ENCODE data around the gene TRIP10. TPM values are rescaled to one million over a fixed set of nuclear protein-coding genes. Genes with fewer than 3 reads are reported as not detected.
A peak's percentile ranks its signal among the peaks of the same experiment; 100 is the strongest.

Gene TRIP10
- total RNA-seq, 1 donor, result 36.2 TPM

- Histone ChIP-seq H3K79me2 (ENCODE audit: insufficient read depth, low read length) (no peaks in the 10 kb centered on the region), H3K27ac (ENCODE audit: low read depth, low read length) (no peak overlapping the region), H3K36me3 (ENCODE audit: insufficient read depth, low read length) (no peaks in the 10 kb centered on the region), H3K4me2 (ENCODE audit: insufficient read depth, low read length) (no peak overlapping the region), H2AFZ (ENCODE audit: low read length) (no peak overlapping the region), H3K27me3 (ENCODE audit: insufficient read depth, low read length) (peaks cover 11% of the 10 kb centered on the region), H3K4me1 (ENCODE audit: insufficient read depth, low read length) (no peaks in the 10 kb centered on the region), H3K9me3 (ENCODE audit: low read depth, low read length) (no peaks in the 10 kb centered on the region), H4K20me1 (ENCODE audit: insufficient read depth, low read length) (no peaks in the 10 kb centered on the region), H3K4me3 (ENCODE audit: insufficient read depth, low read length) (no peak overlapping the region)
- peak; percentile 62 for DNase-seq (ENCODE audit: insufficient read length, low spot score, missing footprints)
- TF ChIP-seq, protein P1, sequence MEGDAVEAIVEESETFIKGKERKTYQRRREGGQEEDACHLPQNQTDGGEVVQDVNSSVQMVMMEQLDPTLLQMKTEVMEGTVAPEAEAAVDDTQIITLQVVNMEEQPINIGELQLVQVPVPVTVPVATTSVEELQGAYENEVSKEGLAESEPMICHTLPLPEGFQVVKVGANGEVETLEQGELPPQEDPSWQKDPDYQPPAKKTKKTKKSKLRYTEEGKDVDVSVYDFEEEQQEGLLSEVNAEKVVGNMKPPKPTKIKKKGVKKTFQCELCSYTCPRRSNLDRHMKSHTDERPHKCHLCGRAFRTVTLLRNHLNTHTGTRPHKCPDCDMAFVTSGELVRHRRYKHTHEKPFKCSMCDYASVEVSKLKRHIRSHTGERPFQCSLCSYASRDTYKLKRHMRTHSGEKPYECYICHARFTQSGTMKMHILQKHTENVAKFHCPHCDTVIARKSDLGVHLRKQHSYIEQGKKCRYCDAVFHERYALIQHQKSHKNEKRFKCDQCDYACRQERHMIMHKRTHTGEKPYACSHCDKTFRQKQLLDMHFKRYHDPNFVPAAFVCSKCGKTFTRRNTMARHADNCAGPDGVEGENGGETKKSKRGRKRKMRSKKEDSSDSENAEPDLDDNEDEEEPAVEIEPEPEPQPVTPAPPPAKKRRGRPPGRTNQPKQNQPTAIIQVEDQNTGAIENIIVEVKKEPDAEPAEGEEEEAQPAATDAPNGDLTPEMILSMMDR (IDR thresholded peaks at IDR 0.05; ENCODE audit: extremely low read depth, low read depth, low read length), result no peak
Measured at GRCh38 chr19:6705931-6706632, 33.4 kb upstream of the TRIP10 start.

- TF ChIP-seq, protein P1 (IDR thresholded peaks at IDR 0.05; ENCODE audit: extremely low read depth, low read depth, low read length), result no peak
- peaks cover 15% of the 10 kb centered on the region for H3K27me3 ChIP-seq (ENCODE audit: insufficient read depth, low read length)
Measured at GRCh38 chr19:6706633-6706958, 32.9 kb upstream of the TRIP10 start.

DNA sequence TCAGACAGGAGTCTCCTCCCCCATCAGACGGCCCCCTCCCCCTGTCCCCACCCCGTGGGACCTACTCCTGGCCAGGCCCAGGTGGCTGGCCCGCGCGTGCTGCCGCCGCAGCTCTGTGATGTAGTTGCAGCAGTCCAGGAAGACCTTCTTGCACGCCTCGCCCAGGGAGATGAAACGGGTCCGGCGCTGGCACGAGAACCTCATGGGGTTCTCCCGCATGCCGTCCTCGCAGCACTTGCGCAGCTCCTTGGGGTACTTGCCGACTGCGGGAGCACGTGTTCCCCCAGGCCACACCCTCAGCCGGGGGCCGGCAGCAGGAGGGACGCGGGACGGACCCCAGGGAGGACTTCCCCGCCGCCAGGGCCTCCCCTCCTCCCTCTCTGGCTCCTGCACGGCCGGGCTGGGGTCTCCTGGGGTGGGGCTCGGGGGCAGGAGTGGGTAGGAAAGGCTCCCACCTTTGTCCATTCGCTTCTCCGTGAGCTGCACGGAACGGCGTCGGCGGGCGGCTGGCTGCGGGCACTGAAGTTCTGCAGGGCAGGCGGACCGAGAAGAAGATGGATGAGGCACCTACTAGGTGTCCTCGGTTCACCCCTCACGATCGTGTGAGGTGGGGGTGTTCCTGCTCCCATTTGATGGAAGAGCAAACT, 32.3 kb upstream of the TRIP10 start:
- no peak overlapping the region for H3K4me3 ChIP-seq (ENCODE audit: insufficient read depth, low read length)
- no peaks in the 10 kb centered on the region for H4K20me1 ChIP-seq (ENCODE audit: insufficient read depth, low read length)
- no peak overlapping the region for H3K4me2 ChIP-seq (ENCODE audit: insufficient read depth, low read length)
- H3K36me3 ChIP-seq (ENCODE audit: insufficient read depth, low read length), result no peaks in the 10 kb centered on the region
- DNase-seq (ENCODE audit: insufficient read length, low spot score, missing footprints), result peak; percentile 78
- no peak overlapping the region for H2AFZ ChIP-seq (ENCODE audit: low read length)
- no peak overlapping the region for H3K27ac ChIP-seq (ENCODE audit: low read depth, low read length)
- no peaks in the 10 kb centered on the region for H3K4me1 ChIP-seq (ENCODE audit: insufficient read depth, low read length)
- TF ChIP-seq, protein P1 (IDR thresholded peaks at IDR 0.05; ENCODE audit: extremely low read depth, low read depth, low read length), result no peak
- H3K79me2 ChIP-seq (ENCODE audit: insufficient read depth, low read length), result no peaks in the 10 kb centered on the region
- peaks cover 18% of the 10 kb centered on the region for H3K27me3 ChIP-seq (ENCODE audit: insufficient read depth, low read length)
- no peaks in the 10 kb centered on the region for H3K9me3 ChIP-seq (ENCODE audit: low read depth, low read length)

More at GRCh38 chr19:6706633-6706958, 32.9 kb upstream of the TRIP10 start:
- no peaks in the 10 kb centered on the region for H3K9me3 ChIP-seq (ENCODE audit: low read depth, low read length)
- no peaks in the 10 kb centered on the region for H4K20me1 ChIP-seq (ENCODE audit: insufficient read depth, low read length)
- no peaks in the 10 kb centered on the region for H3K79me2 ChIP-seq (ENCODE audit: insufficient read depth, low read length)
- H2AFZ ChIP-seq (ENCODE audit: low read length), result no peak overlapping the region
- H3K4me1 ChIP-seq (ENCODE audit: insufficient read depth, low read length), result no peaks in the 10 kb centered on the region
- no peaks in the 10 kb centered on the region for H3K36me3 ChIP-seq (ENCODE audit: insufficient read depth, low read length)
- DNase-seq (ENCODE audit: insufficient read length, low spot score, missing footprints), result peak; percentile 66
- H3K4me2 ChIP-seq (ENCODE audit: insufficient read depth, low read length), result no peak overlapping the region
- H3K4me3 ChIP-seq (ENCODE audit: insufficient read depth, low read length), result no peak overlapping the region
- H3K27ac ChIP-seq (ENCODE audit: low read depth, low read length), result no peak overlapping the region

- peaks cover 18% of the 10 kb centered on the region for H3K27me3 ChIP-seq (ENCODE audit: insufficient read depth, low read length)
- peak; percentile 81 for DNase-seq (ENCODE audit: insufficient read length, low spot score, missing footprints)
- H4K20me1 ChIP-seq (ENCODE audit: insufficient read depth, low read length), result no peaks in the 10 kb centered on the region
- no peak overlapping the region for H2AFZ ChIP-seq (ENCODE audit: low read length)
- no peak overlapping the region for H3K4me2 ChIP-seq (ENCODE audit: insufficient read depth, low read length)
- no peaks in the 10 kb centered on the region for H3K4me1 ChIP-seq (ENCODE audit: insufficient read depth, low read length)
- H3K36me3 ChIP-seq (ENCODE audit: insufficient read depth, low read length), result no peaks in the 10 kb centered on the region
- H3K9me3 ChIP-seq (ENCODE audit: low read depth, low read length), result no peaks in the 10 kb centered on the region
- no peak overlapping the region for H3K4me3 ChIP-seq (ENCODE audit: insufficient read depth, low read length)
- TF ChIP-seq, protein P1 (IDR thresholded peaks at IDR 0.05; ENCODE audit: extremely low read depth, low read depth, low read length), result no peak
- H3K79me2 ChIP-seq (ENCODE audit: insufficient read depth, low read length), result no peaks in the 10 kb centered on the region
- H3K27ac ChIP-seq (ENCODE audit: low read depth, low read length), result no peak overlapping the region
Measured at GRCh38 chr19:6707658-6708018, 31.8 kb upstream of the TRIP10 start.

Data from osteoblast (primary cell).